K562 (cell line): ENCODE results near the gene DIS3L2. TPM values are rescaled to one million over a fixed set of nuclear protein-coding genes. Genes with fewer than 3 reads are reported as not detected.

Experiments
- ATAC-seq: fragments of 200-7000 bp; cut with Tn5 transposase; 3 replicates; pipeline ENCODE4 v1.9.1; 2020; ENCODE audit warnings: moderate library complexity
- BruUV-seq: library from RNA; stranded (reverse); fragments of 400-500 nt; replicated peaks from 2 replicates; lab custom pipeline; 2021; lab: Mats Ljungman, UMichigan
- CTCF ChIA-PET: fragments of 300-600 bp; formaldehyde crosslinking; extraction: SDS; loops from one replicate; lab custom pipeline; 2021; ENCODE audit warnings: low intra/inter-chr PET ratio; lab: Yijun Ruan, JAX
- POLR2A ChIA-PET: fragments of 300-600, 350-650 bp; sonication (Branson Sonifier 250); formaldehyde crosslinking; extraction: SDS; loops from one replicate; lab custom pipeline; 2021; ENCODE audit warnings: antibody characterized with exemption, inconsistent platforms; lab: Yijun Ruan, JAX
- DNase-seq, 4 experiments: peaks; one replicate each; pipeline versions ENCODE4 v3.0.0 to v3.0.0-alpha.2; 2011 to 2018; ENCODE audit warnings: low spot score in 3 of 4, mixed read lengths in 3 of 4; ENCODE audit errors: extremely low read depth in 1 of 4
- FAIRE-seq: peaks from 2 replicates; lab custom pipeline; 2011; peaks lifted over from hg19 to GRCh38; lab: Jason Lieb, UNC
- H2AFZ ChIP-seq: 2 replicates; pipeline ENCODE4 v1.6.0; 2011; ENCODE audit warnings: low read depth, low read length, control low read depth, inconsistent platforms
- H3K27ac ChIP-seq: fragments of 200-600 bp; 3 replicates; pipeline ENCODE4 v1.8.0; 2011; ENCODE audit warnings: low read depth, mild to moderate bottlenecking, control low read depth, inconsistent platforms, low read length, moderate library complexity, mixed read lengths; ENCODE audit errors: extremely low read depth
- H3K27me3 ChIP-seq, 2 experiments: fragments of 300-600 bp in 1 of 2; 2 replicates in 1 of 2; 3 replicates in 1 of 2; pipeline versions ENCODE4 v1.6.0 to v1.8.0; 2011; ENCODE audit warnings: inconsistent platforms in 2 of 2, low read length in 2 of 2, mild to moderate bottlenecking in 1 of 2, mixed read lengths in 1 of 2, moderate library complexity in 1 of 2; ENCODE audit not compliant: control insufficient read depth in 2 of 2, insufficient read depth in 2 of 2
- H3K36me3 ChIP-seq: fragments of 300-600 bp; 3 replicates; pipeline ENCODE4 v1.8.0; 2011; ENCODE audit warnings: mild to moderate bottlenecking, low read length, inconsistent platforms; ENCODE audit not compliant: control insufficient read depth, insufficient read depth
- H3K4me1 ChIP-seq, 2 experiments: fragments of 200-600 bp in 1 of 2; replicated peaks in 1 of 2; 2 replicates in 1 of 2; 3 replicates in 1 of 2; pipeline versions ENCODE4 v1.5.1 to v1.8.0; 2011; ENCODE audit warnings: inconsistent platforms in 2 of 2, low read length in 2 of 2, mild to moderate bottlenecking in 1 of 2, mixed read lengths in 1 of 2, moderate library complexity in 1 of 2; ENCODE audit not compliant: control insufficient read depth in 2 of 2, insufficient read depth in 2 of 2
- H3K4me2 ChIP-seq: 2 replicates; pipeline ENCODE4 v1.6.1; 2011; ENCODE audit warnings: low read length, control low read depth, inconsistent platforms, mixed read lengths; ENCODE audit not compliant: insufficient read depth
- H3K4me3 ChIP-seq: fragments of 200-600 bp; sonication (generic), shearing (Covaris generic); 2 replicates; pipeline ENCODE4 v1.5.1; 2016; ENCODE audit warnings: control low read depth, inconsistent platforms
- H3K79me2 ChIP-seq: fragments of 200-600 bp; 3 replicates; pipeline ENCODE4 v1.8.0; 2011; ENCODE audit warnings: low read length, inconsistent platforms; ENCODE audit not compliant: control insufficient read depth, insufficient read depth
- H3K9ac ChIP-seq, 2 experiments: 2 replicates each; pipeline versions ENCODE4 v1.6.0 to v1.6.1; 2011; ENCODE audit warnings: low read depth in 2 of 2, low read length in 2 of 2, control low read depth in 1 of 2, inconsistent platforms in 1 of 2, mild to moderate bottlenecking in 1 of 2, mixed read lengths in 1 of 2; ENCODE audit not compliant: insufficient read depth in 1 of 2
- H3K9me1 ChIP-seq: one replicate; pipeline ENCODE4 v1.6.0; 2011; ENCODE audit warnings: inconsistent platforms, mild to moderate bottlenecking, low read length, moderate library complexity; ENCODE audit not compliant: control insufficient read depth, insufficient read depth
- H3K9me3 ChIP-seq: replicated peaks from 2 replicates; pipeline ENCODE4 v1.5.1; 2011; ENCODE audit warnings: low read depth, low read length, inconsistent platforms; ENCODE audit not compliant: control insufficient read depth, insufficient read depth
- H4K20me1 ChIP-seq: replicated peaks from 2 replicates; pipeline ENCODE4 v1.6.1; 2011; ENCODE audit warnings: low read length, inconsistent platforms, mixed read lengths; ENCODE audit not compliant: control insufficient read depth, insufficient read depth
- CHD7 ChIP-seq: fragments of 200-600 bp; sonication (generic); IDR thresholded peaks from one replicate; pipeline ENCODE4 v1.6.1; 2012; ENCODE audit warnings: mild to moderate bottlenecking, low read depth, low read length, inconsistent platforms
- GABPB2 ChIP-seq: fragments of 250-450 bp; sonication (Bioruptor Pico); conservative IDR thresholded peaks from 2 replicates; pipeline ENCODE4 v1.5.1; 2021; ENCODE audit warnings: mild to moderate bottlenecking
- HNRNPLL ChIP-seq: fragments of 200-400 bp; formaldehyde crosslinking; IDR thresholded peaks from 2 replicates; pipeline ENCODE4 v1.6.1; 2017; ENCODE audit warnings: low read length, low read depth, mild to moderate bottlenecking; ENCODE audit not compliant: poor library complexity, severe bottlenecking
- LARP7 ChIP-seq: fragments of 450-650 bp; IDR thresholded peaks from 2 replicates; pipeline ENCODE4 v1.6.1; 2016
- NR2F6 ChIP-seq: fragments of 450-650 bp; formaldehyde crosslinking; IDR thresholded peaks from 2 replicates; pipeline ENCODE4 v1.4.0; 2020; ENCODE audit warnings: mild to moderate bottlenecking
- STAT5B ChIP-seq: fragments of 250-450 bp; sonication (Bioruptor Pico); IDR thresholded peaks from 2 replicates; pipeline ENCODE4 v1.8.0; 2021; ENCODE audit warnings: mild to moderate bottlenecking, inconsistent platforms
- TAL1 ChIP-seq: fragments of 450-650 bp; IDR thresholded peaks from 2 replicates; pipeline ENCODE4 v1.6.1; 2016; ENCODE audit warnings: mild to moderate bottlenecking
- TCF15 ChIP-seq: fragments of 250-450 bp; sonication (Bioruptor Pico); IDR thresholded peaks from 2 replicates; pipeline ENCODE4 v1.8.0; 2022; ENCODE audit warnings: moderate library complexity, mild to moderate bottlenecking, inconsistent platforms
- ZNF512 ChIP-seq: IDR thresholded peaks from 2 replicates; pipeline ENCODE4 v1.6.1; 2016; ENCODE audit warnings: missing genetic modification characterization, missing compliant biosample characterization
- WGBS: fragments of 100-300 bp; shearing (Covaris generic); methylation state at CpG from one replicate; pipeline ENCODE4 v1.1.6; 2016; ENCODE audit warnings: low coverage, mixed read lengths; ENCODE audit not compliant: insufficient coverage; ENCODE audit errors: missing lambda C conversion rate; 5-methylcytosine and 5-hydroxymethylcytosine counted together
- in situ Hi-C: fragments of 300-500 bp; cut with MboI; formaldehyde crosslinking; loops from 4 replicates; pipeline ENCODE4 v1.15.0; 2018; ENCODE audit warnings: inconsistent platforms, mixed read lengths
- intact Hi-C: fragments of 100-400 bp; cut with micrococcal nuclease; formaldehyde crosslinking; loops from 2 replicates; pipeline ENCODE4 v1.14.2; 2022
- polyA plus RNA-seq, 8 experiments: library from polyadenylated mRNA; depleted of rRNA in 4 of 8; stranded (reverse) in 5 of 8; unstranded in 3 of 8; fragments of >200 nt; fragmentation: Nextera tagmentation in 2 of 8; fragmentation: Illumina TruSeq in 1 of 8; extraction: Ambion mirVana in 2 of 8; extraction: Trizol in 1 of 8; gene quantifications; 2 replicates each; pipeline versions ENCODE4 v1.2.1 to v1.2.3, GENCODE V29; 2011 to 2014; ENCODE audit warnings: inconsistent platforms in 1 of 8, missing spikeins in 1 of 8
- total RNA-seq, 7 experiments: library from RNA; depleted of rRNA in 6 of 7; stranded (reverse); fragments of >200 nt in 6 of 7; fragmentation: Illumina TruSeq in 2 of 7; extraction: Trizol in 2 of 7; gene quantifications; 2 replicates each; pipeline versions ENCODE4 v1.2.1 to v1.2.3, GENCODE V29; 2011 to 2021; ENCODE audit warnings: low replicate concordance in 1 of 7

DIS3L2 gene
- total and polyA plus RNA-seq, 9 of the 15 experiments (the other 6 are each of a cell fraction or from before 2014, with no cell fraction given) = 1.5 to 19.2 (median 11.2) TPM

- peaks cover 4% of the 10 kb centered on the region for H3K9me1 ChIP-seq
- in situ Hi-C loops (no loop called here), intact Hi-C loops (no loop called here)
- peaks cover 2% of the 10 kb centered on the region; the same call in 1 of the 3 replicates for H3K36me3 ChIP-seq
- no peak for DNase-seq
- no peaks in the 10 kb centered on the region for H3K79me2 ChIP-seq
- FAIRE-seq = no peak
- no peak overlapping the region for H3K4me2 ChIP-seq
- H3K27ac ChIP-seq = no peak overlapping the region
- no peak overlapping the region for H3K4me3 ChIP-seq
- no peaks in the 10 kb centered on the region for H3K4me1 ChIP-seq
- no peak overlapping the region for H2AFZ ChIP-seq
- H3K27me3 ChIP-seq = no peaks in the 10 kb centered on the region
- CTCF ChIA-PET = no interaction called here
- BruUV-seq = no TSS peak
- TF ChIP-seq CHD7 (no peak), LARP7 (no peak), HNRNPLL (no peak), TCF15 (CRISPR knock-in tag) (no peak), ZNF512 (tag) (no peak), STAT5B (CRISPR knock-in tag) (no peak), TAL1 (no peak), GABPB2 (CRISPR knock-in tag) (no peak), NR2F6 (CRISPR knock-in tag) (no peak)
- 92% methylated on average over 4 of the region's 7 CpGs for WGBS
- POLR2A ChIA-PET = no interaction called here
- no peak overlapping the region for H3K9ac ChIP-seq
- H4K20me1 ChIP-seq = no peaks in the 10 kb centered on the region
- no peaks in the 10 kb centered on the region for H3K9me3 ChIP-seq
- no peak for ATAC-seq
Measured at GRCh38 chr2:232269867-232270266, 308.4 kb downstream of the DIS3L2 start.
